NCI-H69 (cell line): ENCODE measurements around the gene DIABLO.
"Not testable (repeated sequence)": the region's sequence is repeated elsewhere in the genome, so short reads cannot be mapped to it uniquely, and the experiment has no call there.

Experiments used
- DNase-seq: peaks from one replicate; lab custom pipeline; 2025; lab: John Stamatoyannopoulos, UW

Gene DIABLO

GRCh38 chr12:122208073-122208820 lies 17.6 kb downstream of the DIABLO start:
- DNase-seq = no peak

GRCh38 chr12:122207391-122207790 lies 18.5 kb downstream of the DIABLO start:
- no peak for DNase-seq

- DNase-seq = no peak
Measured at GRCh38 chr12:122206976-122207375, 18.9 kb downstream of the DIABLO start.

- DNase-seq = no peak
Measured at GRCh38 chr12:122206111-122206881, 19.6 kb downstream of the DIABLO start.

- DNase-seq = no peak
Measured at GRCh38 chr12:122205053-122205925, 20.6 kb downstream of the DIABLO start.

- peak; percentile 50 for DNase-seq
Measured at GRCh38 chr12:122204167-122205052, 21.4 kb downstream of the DIABLO start.

GRCh38 chr12:122203301-122204166 lies 22.3 kb downstream of the DIABLO start, which contains the start of gene B3GNT4:
Gene B3GNT4 (plus strand): TSS chr12:122203709. CDS start chr12:122204619, 910 bp downstream.
- peak; percentile 94 for DNase-seq

GRCh38 chr12:122202811-122203210 lies 23.0 kb downstream of the DIABLO start:
- DNase-seq = not testable (repeated sequence)

GRCh38 chr12:122202017-122202416 lies 23.8 kb downstream of the DIABLO start:
- no peak for DNase-seq

GRCh38 chr12:122201381-122201780 lies 24.5 kb downstream of the DIABLO start:
- no peak for DNase-seq

GRCh38 chr12:122200541-122201175 lies 25.2 kb downstream of the DIABLO start:
- DNase-seq = no peak

- DNase-seq = no peak
Measured at GRCh38 chr12:122199484-122200355, 26.1 kb downstream of the DIABLO start.

GRCh38 chr12:122197612-122197966 lies 28.3 kb downstream of the DIABLO start:
- no peak for DNase-seq

- no peak for DNase-seq
Measured at GRCh38 chr12:122195405-122195804, 30.4 kb downstream of the DIABLO start.

GRCh38 chr12:122194804-122195203 lies 31.0 kb downstream of the DIABLO start:
- DNase-seq = no peak

- no peak for DNase-seq
Measured at GRCh38 chr12:122192441-122192840, 33.4 kb downstream of the DIABLO start.

GRCh38 chr12:122190842-122191668 lies 34.8 kb downstream of the DIABLO start:
- peak; percentile 73 for DNase-seq
